Loucy (cell line): ENCODE results near the gene MAP3K20.

Experiments used
- H2AFZ ChIP-seq: fragments of 200-600 bp; sonication (generic); 2 replicates; pipeline ENCODE4 v1.6.0; 2016; ENCODE audit warnings: antibody characterized with exemption, mild to moderate bottlenecking, low read length, moderate library complexity
- H3F3A ChIP-seq: fragments of 200-600 bp; 2 replicates; pipeline ENCODE4 v1.6.0; 2016; ENCODE audit warnings: antibody characterized with exemption, low read depth, mild to moderate bottlenecking
- H3K27me3 ChIP-seq: fragments of 200-600 bp; sonication (generic); 2 replicates; pipeline ENCODE4 v1.6.1; 2014; ENCODE audit warnings: low read length, mild to moderate bottlenecking; ENCODE audit not compliant: insufficient read depth, poor library complexity, severe bottlenecking
- H3K36me3 ChIP-seq: fragments of 200-600 bp; sonication (generic); 2 replicates; pipeline ENCODE4 v1.6.1; 2016; ENCODE audit warnings: low read length; ENCODE audit not compliant: insufficient read depth
- H3K4me1 ChIP-seq: fragments of 200-600 bp; sonication (generic); 2 replicates; pipeline ENCODE4 v1.5.1; 2014; ENCODE audit warnings: low read length, mild to moderate bottlenecking; ENCODE audit not compliant: insufficient read depth, poor library complexity, severe bottlenecking
- H3K4me2 ChIP-seq: fragments of 200-600 bp; sonication (generic); 2 replicates; pipeline ENCODE4 v1.6.0; 2014; ENCODE audit warnings: antibody characterized with exemption, low read length, low read depth, mild to moderate bottlenecking; ENCODE audit not compliant: poor library complexity, severe bottlenecking
- H3K4me3 ChIP-seq: fragments of 200-600 bp; sonication (generic); 2 replicates; pipeline ENCODE4 v1.5.1; 2014; ENCODE audit warnings: low read length, mild to moderate bottlenecking, mixed read lengths; ENCODE audit not compliant: poor library complexity, severe bottlenecking
- H3K79me2 ChIP-seq: fragments of 200-600 bp; sonication (generic); 2 replicates; pipeline ENCODE4 v1.6.1; 2014; ENCODE audit warnings: low read length; ENCODE audit not compliant: insufficient read depth
- H3K9ac ChIP-seq: fragments of 200-600 bp; sonication (generic); 2 replicates; pipeline ENCODE4 v1.6.0; 2014; ENCODE audit warnings: mild to moderate bottlenecking, low read depth, low read length, moderate library complexity; ENCODE audit not compliant: poor library complexity, severe bottlenecking
- H3K9me2 ChIP-seq: fragments of 200-600 bp; sonication (generic); replicated peaks from 2 replicates; pipeline ENCODE4 v1.6.1; 2016; ENCODE audit warnings: low read depth, low read length, mixed read lengths
- H3K9me3 ChIP-seq: fragments of 200-600 bp; sonication (generic); 2 replicates; pipeline ENCODE4 v1.6.1; 2014; ENCODE audit warnings: mild to moderate bottlenecking, antibody characterized with exemption, low read length, low read depth; ENCODE audit not compliant: insufficient read depth
- H4K20me1 ChIP-seq: fragments of 200-600 bp; sonication (generic); 2 replicates; pipeline ENCODE4 v1.6.0; 2014; ENCODE audit warnings: antibody characterized with exemption, low read length, mild to moderate bottlenecking; ENCODE audit not compliant: insufficient read depth, poor library complexity, severe bottlenecking
- EZH2phosphoT487 ChIP-seq: fragments of 200-600 bp; IDR thresholded peaks from 2 replicates; pipeline ENCODE4 v1.6.1; 2018; ENCODE audit warnings: antibody characterized with exemption, mild to moderate bottlenecking, moderate library complexity, borderline replicate concordance
- TF ChIP-seq, protein P1 (sequence below): fragments of 200-600 bp; sonication (generic); conservative IDR thresholded peaks from 2 replicates; pipeline ENCODE4 v1.5.1; 2014; ENCODE audit warnings: mild to moderate bottlenecking, antibody characterized with exemption, low read length

Gene MAP3K20

DNA sequence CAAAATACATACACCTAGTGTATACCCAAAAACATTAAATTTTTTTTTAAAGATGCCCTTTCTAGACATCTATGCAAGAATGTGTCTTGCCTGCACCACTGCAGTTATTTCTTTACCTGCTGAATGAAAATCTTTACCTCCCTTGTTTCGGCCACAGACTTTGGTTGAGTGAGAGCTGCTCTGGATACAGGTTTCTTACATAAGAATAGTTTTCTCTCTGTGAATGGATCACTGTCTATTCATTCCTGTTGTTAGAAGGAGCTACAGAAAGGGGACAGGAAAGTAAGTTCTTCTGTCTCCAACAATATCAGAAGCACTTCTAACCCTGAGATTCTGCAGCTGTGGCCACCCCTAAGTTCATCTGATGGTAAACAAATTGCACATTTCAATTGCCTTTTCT lies 166.0 kb downstream of the MAP3K20 start:
- Histone ChIP-seq H3F3A (no peaks in the 10 kb centered on the region), H3K9ac (no peak overlapping the region), H4K20me1 (no peaks in the 10 kb centered on the region), H3K9me3 (no peaks in the 10 kb centered on the region), H2AFZ (no peak overlapping the region), H3K36me3 (no peaks in the 10 kb centered on the region), H3K79me2 (no peaks in the 10 kb centered on the region), H3K4me2 (no peak overlapping the region), H3K4me1 (no peaks in the 10 kb centered on the region), H3K9me2 (no peaks in the 10 kb centered on the region), H3K4me3 (no peak overlapping the region), H3K27me3 (no peaks in the 10 kb centered on the region)
- TF ChIP-seq, protein P1, sequence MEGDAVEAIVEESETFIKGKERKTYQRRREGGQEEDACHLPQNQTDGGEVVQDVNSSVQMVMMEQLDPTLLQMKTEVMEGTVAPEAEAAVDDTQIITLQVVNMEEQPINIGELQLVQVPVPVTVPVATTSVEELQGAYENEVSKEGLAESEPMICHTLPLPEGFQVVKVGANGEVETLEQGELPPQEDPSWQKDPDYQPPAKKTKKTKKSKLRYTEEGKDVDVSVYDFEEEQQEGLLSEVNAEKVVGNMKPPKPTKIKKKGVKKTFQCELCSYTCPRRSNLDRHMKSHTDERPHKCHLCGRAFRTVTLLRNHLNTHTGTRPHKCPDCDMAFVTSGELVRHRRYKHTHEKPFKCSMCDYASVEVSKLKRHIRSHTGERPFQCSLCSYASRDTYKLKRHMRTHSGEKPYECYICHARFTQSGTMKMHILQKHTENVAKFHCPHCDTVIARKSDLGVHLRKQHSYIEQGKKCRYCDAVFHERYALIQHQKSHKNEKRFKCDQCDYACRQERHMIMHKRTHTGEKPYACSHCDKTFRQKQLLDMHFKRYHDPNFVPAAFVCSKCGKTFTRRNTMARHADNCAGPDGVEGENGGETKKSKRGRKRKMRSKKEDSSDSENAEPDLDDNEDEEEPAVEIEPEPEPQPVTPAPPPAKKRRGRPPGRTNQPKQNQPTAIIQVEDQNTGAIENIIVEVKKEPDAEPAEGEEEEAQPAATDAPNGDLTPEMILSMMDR = no peak
- TF ChIP-seq EZH2phosphoT487 = no peak

- no peak overlapping the region for H3K4me3 ChIP-seq
- H2AFZ ChIP-seq = no peak overlapping the region
- no peaks in the 10 kb centered on the region for H3F3A ChIP-seq
- no peaks in the 10 kb centered on the region for H3K9me2 ChIP-seq
- no peaks in the 10 kb centered on the region for H3K79me2 ChIP-seq
- no peak overlapping the region for H3K4me2 ChIP-seq
- no peaks in the 10 kb centered on the region for H4K20me1 ChIP-seq
- no peak for TF ChIP-seq EZH2phosphoT487
- TF ChIP-seq, protein P1 = no peak
- H3K27me3 ChIP-seq = no peaks in the 10 kb centered on the region
- H3K4me1 ChIP-seq = no peaks in the 10 kb centered on the region
- H3K9me3 ChIP-seq = no peaks in the 10 kb centered on the region
- no peaks in the 10 kb centered on the region for H3K36me3 ChIP-seq
- no peak overlapping the region for H3K9ac ChIP-seq
Measured at GRCh38 chr2:173247156-173247555, 171.5 kb downstream of the MAP3K20 start.

GRCh38 chr2:173248381-173248780 lies 172.7 kb downstream of the MAP3K20 start:
- Histone ChIP-seq H3K4me3 (no peak overlapping the region), H3K9me2 (no peaks in the 10 kb centered on the region), H3F3A (no peaks in the 10 kb centered on the region), H3K9me3 (no peaks in the 10 kb centered on the region), H3K36me3 (no peaks in the 10 kb centered on the region), H3K4me1 (no peaks in the 10 kb centered on the region), H4K20me1 (no peaks in the 10 kb centered on the region), H3K4me2 (no peak overlapping the region), H3K79me2 (no peaks in the 10 kb centered on the region), H3K27me3 (no peaks in the 10 kb centered on the region), H3K9ac (no peak overlapping the region), H2AFZ (no peak overlapping the region)
- TF ChIP-seq EZH2phosphoT487 = no peak
- TF ChIP-seq, protein P1 = no peak
